ENCODE results near the gene H3-3A.
A peak's percentile ranks its signal among the peaks of the same experiment; 100 is the strongest.

Gene H3-3A

GRCh38 chr1:226052061-226052460, 10.5 kb upstream of the H3-3A start:
- 100% methylated on average over 1 of the region's 1 CpG; no CpG with 5 or more reads in 1 of the 2 experiments for WGBS, 2 experiments (ENCODE audit: insufficient coverage in 2 of 2)
- Histone ChIP-seq H3K4me3 (ENCODE audit: extremely low read depth, insufficient read depth, low read length, poor library complexity, severe bottlenecking) (no peak overlapping the region), H3K9me3 (ENCODE audit: control insufficient read depth, low read length) (no peaks in the 10 kb centered on the region), H3K4me1 (ENCODE audit: control insufficient read depth, insufficient read depth, low read length, poor library complexity, severe bottlenecking) (no peaks in the 10 kb centered on the region), H3K36me3 (ENCODE audit: control insufficient read depth, insufficient read depth, low read length) (no peaks in the 10 kb centered on the region), H3K27ac (ENCODE audit: low read depth, low read length, severe bottlenecking) (no peak overlapping the region)

DNA sequence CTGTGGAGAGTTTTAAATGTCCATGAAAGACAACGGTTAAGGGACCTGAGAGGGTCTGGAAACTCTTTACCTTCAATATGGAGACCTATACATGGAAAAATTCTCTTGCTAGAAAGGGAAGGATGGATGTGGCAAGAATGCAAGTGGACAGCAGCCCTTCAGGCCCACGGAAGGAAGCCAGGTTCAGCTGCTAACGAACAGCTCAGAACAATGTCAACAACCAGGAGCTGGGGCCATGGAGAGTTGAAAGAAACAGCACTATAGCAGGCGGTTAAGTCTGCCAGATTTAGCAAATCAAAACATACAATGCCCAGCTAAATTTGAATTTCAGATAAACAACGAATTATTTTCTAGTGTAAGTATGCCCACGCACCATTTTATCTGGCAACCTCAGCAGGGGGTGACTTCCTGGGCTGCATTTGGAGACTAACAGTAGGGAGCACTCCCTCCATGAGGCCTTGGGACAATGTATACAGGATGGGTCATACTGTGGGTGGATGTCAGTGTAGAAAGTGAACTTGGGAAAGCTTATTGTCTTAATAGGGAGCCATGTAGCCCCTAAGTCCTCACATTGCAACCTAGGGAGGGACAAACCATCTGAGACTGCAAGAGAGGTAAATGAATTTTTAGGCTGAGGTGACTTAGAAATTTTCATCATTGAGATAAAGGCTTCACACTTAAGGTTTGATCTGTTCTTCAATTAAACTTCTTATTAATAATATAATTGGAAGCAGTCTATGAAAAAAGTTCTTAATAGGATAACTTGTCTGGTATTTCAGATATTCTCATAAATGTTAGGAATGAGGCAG, 7.8 kb upstream of the H3-3A start:
- Histone ChIP-seq H3K4me3 (ENCODE audit: extremely low read depth, insufficient read depth, low read length, poor library complexity, severe bottlenecking) (no peak overlapping the region), H3K27ac (ENCODE audit: low read depth, low read length, severe bottlenecking) (no peak overlapping the region), H3K36me3 (ENCODE audit: control insufficient read depth, insufficient read depth, low read length) (peaks cover 4% of the 10 kb centered on the region), H3K4me1 (ENCODE audit: control insufficient read depth, insufficient read depth, low read length, poor library complexity, severe bottlenecking) (no peaks in the 10 kb centered on the region), H3K9me3 (ENCODE audit: control insufficient read depth, low read length) (no peaks in the 10 kb centered on the region)
- 63% methylated on average over 4 of the region's 6 CpGs for WGBS, 2 experiments (ENCODE audit: insufficient coverage in 2 of 2)

GRCh38 chr1:226059709-226060108, 2.8 kb upstream of the H3-3A start:
- peaks cover 11% of the 10 kb centered on the region for H3K36me3 ChIP-seq (ENCODE audit: control insufficient read depth, insufficient read depth, low read length)
- no peak overlapping the region for H3K27ac ChIP-seq (ENCODE audit: low read depth, low read length, severe bottlenecking)
- 80% methylated on average over 1 of the region's 1 CpG; no CpG with 5 or more reads in 1 of the 2 experiments for whole genome bisulfite sequencing, 2 experiments (ENCODE audit: insufficient coverage in 2 of 2)
- no peak overlapping the region for H3K4me3 ChIP-seq (ENCODE audit: extremely low read depth, insufficient read depth, low read length, poor library complexity, severe bottlenecking)
- H3K4me1 ChIP-seq (ENCODE audit: control insufficient read depth, insufficient read depth, low read length, poor library complexity, severe bottlenecking), result no peaks in the 10 kb centered on the region
- H3K9me3 ChIP-seq (ENCODE audit: control insufficient read depth, low read length), result no peaks in the 10 kb centered on the region

DNA sequence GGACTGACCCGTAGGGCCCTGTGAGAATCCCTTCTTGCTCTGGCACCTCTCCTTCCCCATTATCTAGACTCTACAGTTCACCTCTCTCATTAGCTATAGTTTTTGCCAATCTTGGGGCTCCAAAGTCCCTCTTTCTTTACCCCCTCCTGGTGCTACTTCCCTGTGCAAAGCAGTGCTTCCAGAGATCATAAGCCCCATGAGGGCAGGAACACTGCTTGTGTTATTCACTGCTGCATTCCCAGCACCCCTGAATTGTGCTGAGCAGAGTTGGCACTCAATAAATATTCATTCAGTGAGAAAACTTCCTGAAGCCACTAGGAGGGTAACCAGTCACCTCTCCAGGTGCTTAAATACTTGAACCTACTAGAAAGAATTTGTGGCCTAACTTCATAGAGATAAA, 2.1 kb upstream of the H3-3A start:
- peaks cover 17% of the 10 kb centered on the region for H3K36me3 ChIP-seq (ENCODE audit: control insufficient read depth, insufficient read depth, low read length)
- WGBS, 2 experiments (ENCODE audit: insufficient coverage in 2 of 2), result 91 to 100% methylated on average over 1 of the region's 1 CpG
- peaks cover 4% of the 10 kb centered on the region for H3K4me1 ChIP-seq (ENCODE audit: control insufficient read depth, insufficient read depth, low read length, poor library complexity, severe bottlenecking)
- no peak overlapping the region for H3K4me3 ChIP-seq (ENCODE audit: extremely low read depth, insufficient read depth, low read length, poor library complexity, severe bottlenecking)
- H3K27ac ChIP-seq (ENCODE audit: low read depth, low read length, severe bottlenecking), result no peak overlapping the region
- no peaks in the 10 kb centered on the region for H3K9me3 ChIP-seq (ENCODE audit: control insufficient read depth, low read length)

- Histone ChIP-seq H3K4me3 (ENCODE audit: extremely low read depth, insufficient read depth, low read length, poor library complexity, severe bottlenecking) (peak overlapping the region; percentile 95), H3K27ac (ENCODE audit: low read depth, low read length, severe bottlenecking) (peak overlapping the region; percentile 100), H3K4me1 (ENCODE audit: control insufficient read depth, insufficient read depth, low read length, poor library complexity, severe bottlenecking) (peaks cover 8% of the 10 kb centered on the region), H3K9me3 (ENCODE audit: control insufficient read depth, low read length) (no peaks in the 10 kb centered on the region), H3K36me3 (ENCODE audit: control insufficient read depth, insufficient read depth, low read length) (peaks cover 25% of the 10 kb centered on the region)
- WGBS, 2 experiments (ENCODE audit: insufficient coverage in 2 of 2), result 27 to 29% methylated on average over 16 to 18 of the region's 21 CpGs
These were observed 1.3 kb upstream of the H3-3A start for GRCh38 chr1:226061068-226061840.

DNA sequence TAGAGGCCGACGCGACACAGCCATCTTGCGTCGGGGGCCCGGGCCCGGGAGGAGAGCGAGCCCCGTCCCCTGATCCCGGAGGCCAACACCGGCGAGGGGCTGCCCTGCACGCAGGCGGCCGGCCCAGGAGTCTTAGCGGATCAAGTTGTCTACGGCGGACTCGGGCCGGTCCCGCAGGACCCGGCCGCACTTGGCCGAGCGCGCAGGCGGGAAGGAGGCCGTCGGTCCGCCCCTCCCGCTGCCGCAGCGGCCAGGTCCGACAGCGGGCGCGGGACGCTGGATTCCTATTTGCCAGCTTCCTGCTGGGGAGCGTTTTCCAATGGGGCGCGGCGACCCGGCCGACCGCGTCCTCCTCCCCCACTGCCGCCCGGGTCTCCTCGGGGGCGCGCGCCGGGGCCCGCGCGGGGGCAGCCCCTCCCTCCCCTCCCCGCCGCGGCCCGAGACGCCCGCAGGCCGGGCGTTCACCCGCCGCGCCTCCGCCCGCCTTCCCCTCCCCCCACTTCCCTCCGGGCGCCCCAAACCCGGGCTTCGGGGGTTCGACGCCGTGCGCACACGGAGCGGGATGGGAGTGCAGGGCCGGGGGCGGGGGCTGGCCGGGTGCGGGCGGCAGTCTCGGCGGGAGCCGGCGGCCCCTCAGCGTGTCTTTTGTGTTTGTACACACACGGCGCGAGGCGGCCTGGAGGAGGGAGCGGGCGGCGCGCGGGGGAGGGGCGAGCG, 517 bp upstream of the H3-3A start:
- Histone ChIP-seq H3K36me3 (ENCODE audit: control insufficient read depth, insufficient read depth, low read length) (peaks cover 31% of the 10 kb centered on the region), H3K27ac (ENCODE audit: low read depth, low read length, severe bottlenecking) (peak overlapping the region; percentile 100), H3K4me1 (ENCODE audit: control insufficient read depth, insufficient read depth, low read length, poor library complexity, severe bottlenecking) (peaks cover 8% of the 10 kb centered on the region), H3K4me3 (ENCODE audit: extremely low read depth, insufficient read depth, low read length, poor library complexity, severe bottlenecking) (peak overlapping the region; percentile 95), H3K9me3 (ENCODE audit: control insufficient read depth, low read length) (no peaks in the 10 kb centered on the region)
- WGBS, 2 experiments (ENCODE audit: insufficient coverage in 2 of 2), result 0% methylated on average over 48 to 49 of the region's 100 CpGs

GRCh38 chr1:226063224-226063976, 884 bp downstream of the H3-3A start:
- H3K4me3 ChIP-seq (ENCODE audit: extremely low read depth, insufficient read depth, low read length, poor library complexity, severe bottlenecking), result peak overlapping the region; percentile 95
- no peaks in the 10 kb centered on the region for H3K9me3 ChIP-seq (ENCODE audit: control insufficient read depth, low read length)
- WGBS, 2 experiments (ENCODE audit: insufficient coverage in 2 of 2), result 0% methylated on average over 11 to 25 of the region's 36 CpGs
- H3K36me3 ChIP-seq (ENCODE audit: control insufficient read depth, insufficient read depth, low read length), result peaks cover 42% of the 10 kb centered on the region
- H3K4me1 ChIP-seq (ENCODE audit: control insufficient read depth, insufficient read depth, low read length, poor library complexity, severe bottlenecking), result peaks cover 8% of the 10 kb centered on the region
- peak overlapping the region; percentile 100 for H3K27ac ChIP-seq (ENCODE audit: low read depth, low read length, severe bottlenecking)

- peaks cover 8% of the 10 kb centered on the region for H3K4me1 ChIP-seq (ENCODE audit: control insufficient read depth, insufficient read depth, low read length, poor library complexity, severe bottlenecking)
- H3K36me3 ChIP-seq (ENCODE audit: control insufficient read depth, insufficient read depth, low read length), result peaks cover 50% of the 10 kb centered on the region
- WGBS, 2 experiments (ENCODE audit: insufficient coverage in 2 of 2), result no CpG with 5 or more reads among the region's 17 CpGs
- no peaks in the 10 kb centered on the region for H3K9me3 ChIP-seq (ENCODE audit: control insufficient read depth, low read length)
- H3K4me3 ChIP-seq (ENCODE audit: extremely low read depth, insufficient read depth, low read length, poor library complexity, severe bottlenecking), result peak overlapping the region; percentile 95
- H3K27ac ChIP-seq (ENCODE audit: low read depth, low read length, severe bottlenecking), result peak overlapping the region; percentile 100
These were observed 1.7 kb downstream of the H3-3A start for GRCh38 chr1:226063977-226064815.

DNA sequence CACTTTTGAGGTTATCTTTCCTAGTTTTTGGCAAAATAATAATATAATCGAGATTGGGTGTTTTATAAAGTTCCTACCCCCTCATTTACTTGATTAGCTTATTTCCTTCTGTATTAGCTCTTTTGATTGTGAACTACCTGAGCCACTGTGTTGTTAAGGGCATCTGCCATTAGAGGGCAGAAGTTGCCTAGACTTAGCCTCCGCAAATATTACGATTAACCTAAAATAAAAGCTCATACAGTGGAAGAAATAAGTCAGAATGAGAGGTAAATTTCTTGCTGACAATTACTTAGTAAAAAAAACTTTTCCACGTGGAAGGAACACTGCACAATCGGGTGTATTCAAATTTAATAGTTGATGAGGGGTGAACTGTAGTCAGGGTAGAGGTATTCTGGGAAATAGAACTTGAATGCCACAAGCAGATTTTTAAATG, 2.3 kb downstream of the H3-3A start:
- H3K27ac ChIP-seq (ENCODE audit: low read depth, low read length, severe bottlenecking), result no peak overlapping the region
- H3K36me3 ChIP-seq (ENCODE audit: control insufficient read depth, insufficient read depth, low read length), result peaks cover 54% of the 10 kb centered on the region
- WGBS, 2 experiments (ENCODE audit: insufficient coverage in 2 of 2), result 0% methylated on average over 1 to 2 of the region's 5 CpGs
- H3K9me3 ChIP-seq (ENCODE audit: control insufficient read depth, low read length), result no peaks in the 10 kb centered on the region
- peak overlapping the region; percentile 95 for H3K4me3 ChIP-seq (ENCODE audit: extremely low read depth, insufficient read depth, low read length, poor library complexity, severe bottlenecking)
- H3K4me1 ChIP-seq (ENCODE audit: control insufficient read depth, insufficient read depth, low read length, poor library complexity, severe bottlenecking), result peaks cover 8% of the 10 kb centered on the region
